ENCODE data around the gene XRCC1.
"Not testable (repeated sequence)": the region's sequence is repeated elsewhere in the genome, so short reads cannot be mapped to it uniquely, and the experiment has no call there.

GRCh38 chr19:43512399-43512798 lies 62.9 kb downstream of the XRCC1 start:
- TF ChIP-seq, protein P1, sequence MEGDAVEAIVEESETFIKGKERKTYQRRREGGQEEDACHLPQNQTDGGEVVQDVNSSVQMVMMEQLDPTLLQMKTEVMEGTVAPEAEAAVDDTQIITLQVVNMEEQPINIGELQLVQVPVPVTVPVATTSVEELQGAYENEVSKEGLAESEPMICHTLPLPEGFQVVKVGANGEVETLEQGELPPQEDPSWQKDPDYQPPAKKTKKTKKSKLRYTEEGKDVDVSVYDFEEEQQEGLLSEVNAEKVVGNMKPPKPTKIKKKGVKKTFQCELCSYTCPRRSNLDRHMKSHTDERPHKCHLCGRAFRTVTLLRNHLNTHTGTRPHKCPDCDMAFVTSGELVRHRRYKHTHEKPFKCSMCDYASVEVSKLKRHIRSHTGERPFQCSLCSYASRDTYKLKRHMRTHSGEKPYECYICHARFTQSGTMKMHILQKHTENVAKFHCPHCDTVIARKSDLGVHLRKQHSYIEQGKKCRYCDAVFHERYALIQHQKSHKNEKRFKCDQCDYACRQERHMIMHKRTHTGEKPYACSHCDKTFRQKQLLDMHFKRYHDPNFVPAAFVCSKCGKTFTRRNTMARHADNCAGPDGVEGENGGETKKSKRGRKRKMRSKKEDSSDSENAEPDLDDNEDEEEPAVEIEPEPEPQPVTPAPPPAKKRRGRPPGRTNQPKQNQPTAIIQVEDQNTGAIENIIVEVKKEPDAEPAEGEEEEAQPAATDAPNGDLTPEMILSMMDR (IDR thresholded peaks at IDR 0.05), result not testable (repeated sequence)
- not testable (repeated sequence) for TF ChIP-seq TCF7L2 (IDR thresholded peaks at IDR 0.05; ENCODE audit: low read depth, low read length)
